ENCODE results near the gene TRIM2. TPM values are rescaled to one million over a fixed set of nuclear protein-coding genes. Genes with fewer than 3 reads are reported as not detected.

Gene TRIM2
- total RNA-seq, 4 donors from 2014 or later, result 5.8 to 18.9 (median 14.9) TPM

- WGBS, 2 donors, result 3 to 7% methylated on average over 9 to 18 of the region's 86 CpGs
- Histone ChIP-seq H3K36me3 (no peaks in the 10 kb centered on the region), H3K27me3 (no peaks in the 10 kb centered on the region), H3K9me3 (no peaks in the 10 kb centered on the region), H3K4me3 (peak within 1 kb of the TSS; percentile 67 to 82 (median 74)), H3K4me1 (peaks cover 0 to 23% (median 10%) of the 10 kb centered on the region in 3 donors), H3K27ac (peak within 1 kb of the TSS; percentile 9 to 72 (median 72))
- DNase-seq, result peak; percentile 7
- intact Hi-C loops (cut with DNase I), result loop anchor here (5.0 to 10.0 kb wide), 3 partner anchors 90 to 410 kb away; no protein-coding TSS in a partner anchor
- TF ChIP-seq CTCF (IDR thresholded peaks at IDR 0.05) (peak; percentile 68 to 96 (median 86)), POLR2A (IDR thresholded peaks at IDR 0.05) (no peak)
Measured at GRCh38 chr4:153344131-153345011, 140.1 kb downstream of the TRIM2 start, which contains the start of gene MND1. Gene MND1 (plus strand): TSS chr4:153344688. CDS start chr4:153344738, 50 bp downstream.

- 1% methylated on average over 24 to 33 of the region's 44 CpGs for WGBS, 2 donors
- Histone ChIP-seq H3K4me3 (peak overlapping the region; percentile 67 to 82 (median 74)), H3K36me3 (no peaks in the 10 kb centered on the region), H3K27me3 (no peaks in the 10 kb centered on the region), H3K9me3 (no peaks in the 10 kb centered on the region), H3K27ac (peak overlapping the region in 3 of 4 donors; percentile 71 to 72 (median 72)), H3K4me1 (peaks cover 0 to 23% (median 10%) of the 10 kb centered on the region in 3 donors)
- DNase-seq, result no peak
- TF ChIP-seq POLR2A (IDR thresholded peaks at IDR 0.05) (no peak), CTCF (IDR thresholded peaks at IDR 0.05) (no peak)
- intact Hi-C loops (cut with DNase I), result loop anchor here (10.0 kb wide), 2 partner anchors 90 to 410 kb away; no protein-coding TSS in a partner anchor
Measured at GRCh38 chr4:153345012-153345981, 141.1 kb downstream of the TRIM2 start.

GRCh38 chr4:153346031-153346430 is 141.8 kb downstream of the TRIM2 start:
- H3K27me3 ChIP-seq, result no peaks in the 10 kb centered on the region
- no peaks in the 10 kb centered on the region for H3K36me3 ChIP-seq
- intact Hi-C loops (cut with DNase I), result loop anchor here (10.0 kb wide), 2 partner anchors 89 to 409 kb away; no protein-coding TSS in a partner anchor
- H3K9me3 ChIP-seq, result no peaks in the 10 kb centered on the region
- H3K4me1 ChIP-seq, result peaks cover 0 to 23% (median 10%) of the 10 kb centered on the region in 3 donors
- peak overlapping the region in 1 of 4 donors; percentile 67 for H3K4me3 ChIP-seq
- DNase-seq, result no peak
- no peak for TF ChIP-seq POLR2A (IDR thresholded peaks at IDR 0.05)
- no peak for TF ChIP-seq CTCF (IDR thresholded peaks at IDR 0.05)
- no peak overlapping the region for H3K27ac ChIP-seq
- WGBS, 2 donors, result 32 to 55% methylated on average over 2 of the region's 2 CpGs

GRCh38 chr4:153346563-153346962 is 142.3 kb downstream of the TRIM2 start:
- no peak overlapping the region for H3K4me3 ChIP-seq
- no peaks in the 10 kb centered on the region for H3K36me3 ChIP-seq
- WGBS, 2 donors, result 75 to 92% methylated on average over 5 of the region's 5 CpGs
- no peak for DNase-seq
- intact Hi-C loops (cut with DNase I), result loop anchor here (10.0 kb wide), 2 partner anchors 88 to 408 kb away; no protein-coding TSS in a partner anchor
- peaks cover 0 to 21% (median 10%) of the 10 kb centered on the region in 3 donors for H3K4me1 ChIP-seq
- H3K9me3 ChIP-seq, result no peaks in the 10 kb centered on the region
- TF ChIP-seq CTCF (IDR thresholded peaks at IDR 0.05) (no peak), POLR2A (IDR thresholded peaks at IDR 0.05) (no peak)
- H3K27me3 ChIP-seq, result no peaks in the 10 kb centered on the region
- H3K27ac ChIP-seq, result no peak overlapping the region
